T-helper 1 cell treated with Interleukin-12 subunit alpha and Interleukin-12 subunit beta and Interleukin-4 antibody, amounts not matched to agents 30 μg/mL and 1 μg/mL, for 36 hours (primary cell): Measurements from ENCODE around the gene MIER3.

Experiments
- H3K27ac Mint-ChIP-seq: one replicate; pipeline ENCODE4 v1.8.0; 2021; ENCODE audit warnings: mild to moderate bottlenecking, mixed read lengths
- H3K27me3 Mint-ChIP-seq: one replicate; pipeline ENCODE4 v1.8.0; 2021; ENCODE audit warnings: low read depth, mixed read lengths
- H3K36me3 Mint-ChIP-seq: one replicate; pipeline ENCODE4 v1.8.0; 2021; ENCODE audit warnings: low read depth, mixed read lengths
- H3K4me1 Mint-ChIP-seq: one replicate; pipeline ENCODE4 v1.8.0; 2021; ENCODE audit warnings: low read depth, mixed read lengths
- H3K4me3 Mint-ChIP-seq: one replicate; pipeline ENCODE4 v1.8.0; 2021; ENCODE audit warnings: mild to moderate bottlenecking, moderate library complexity, mixed read lengths
- H3K9me3 Mint-ChIP-seq: one replicate; pipeline ENCODE4 v1.8.0; 2021; ENCODE audit warnings: mixed read lengths

MIER3 gene

DNA sequence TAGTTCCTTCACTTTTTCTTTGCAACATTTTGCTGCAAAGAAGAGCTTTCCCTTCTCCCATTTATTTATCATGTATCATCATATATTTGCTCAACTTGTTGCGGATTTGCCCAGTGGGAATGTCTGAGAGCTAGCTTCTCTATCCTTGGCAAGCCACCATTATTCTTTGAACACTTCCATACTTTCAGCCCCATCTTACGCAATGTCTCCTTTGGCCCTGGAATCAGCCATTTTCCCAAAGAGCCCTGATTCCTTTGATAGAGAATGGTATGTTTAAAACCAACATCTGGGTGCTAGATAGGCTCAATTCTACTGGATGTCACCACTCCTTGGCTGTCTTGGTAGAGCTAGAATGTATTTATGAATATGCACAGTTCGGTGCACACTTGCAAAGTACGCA, 55.2 kb downstream of the MIER3 start:
- Mint-ChIP-seq H3K27me3 (no peaks in the 10 kb centered on the region), H3K9me3 (no peaks in the 10 kb centered on the region), H3K36me3 (peaks cover 27% of the 10 kb centered on the region), H3K4me1 (peaks cover 2% of the 10 kb centered on the region), H3K27ac (no peak overlapping the region), H3K4me3 (no peak overlapping the region)

DNA sequence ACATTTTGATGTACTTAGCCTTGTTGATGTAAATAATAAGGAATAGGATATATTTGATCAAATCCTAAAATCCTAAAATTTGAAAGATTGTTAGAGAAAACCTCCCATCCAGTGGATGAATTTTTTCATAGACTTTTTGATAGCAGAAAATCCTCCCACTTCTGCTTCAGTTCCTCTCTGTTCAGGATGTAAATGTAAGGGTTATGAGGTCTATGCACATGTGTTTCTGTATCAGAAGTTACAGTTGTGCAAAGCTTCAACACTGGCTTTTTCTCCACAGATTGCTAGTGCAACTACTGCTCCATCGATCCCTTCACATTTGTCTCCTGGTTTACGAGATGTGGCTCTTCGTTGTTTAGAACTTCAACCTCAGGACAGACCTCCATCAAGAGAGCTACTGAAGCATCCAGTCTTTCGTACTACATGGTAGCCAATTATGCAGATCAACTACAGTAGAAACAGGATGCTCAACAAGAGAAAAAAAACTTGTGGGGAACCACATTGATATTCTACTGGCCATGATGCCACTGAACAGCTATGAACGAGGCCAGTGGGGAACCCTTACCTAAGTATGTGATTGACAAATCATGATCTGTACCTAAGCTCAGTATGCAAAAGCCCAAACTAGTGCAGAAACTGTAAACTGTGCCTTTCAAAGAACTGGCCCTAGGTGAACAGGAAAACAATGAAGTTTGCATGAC, 58.5 kb downstream of the MIER3 start:
- Mint-ChIP-seq H3K36me3 (peaks cover 53% of the 10 kb centered on the region), H3K4me1 (peaks cover 6% of the 10 kb centered on the region), H3K27ac (no peak overlapping the region), H3K9me3 (no peaks in the 10 kb centered on the region), H3K4me3 (no peak overlapping the region), H3K27me3 (no peaks in the 10 kb centered on the region)

GRCh38 chr5:56881571-56881970, 70.4 kb downstream of the MIER3 start:
- peaks cover 8% of the 10 kb centered on the region for H3K4me1 Mint-ChIP-seq
- no peaks in the 10 kb centered on the region for H3K9me3 Mint-ChIP-seq
- H3K27me3 Mint-ChIP-seq: no peaks in the 10 kb centered on the region
- H3K4me3 Mint-ChIP-seq: no peak overlapping the region
- H3K36me3 Mint-ChIP-seq: peaks cover 59% of the 10 kb centered on the region
- no peak overlapping the region for H3K27ac Mint-ChIP-seq

GRCh38 chr5:56876327-56876726, 75.6 kb downstream of the MIER3 start:
- Mint-ChIP-seq H3K27ac (no peak overlapping the region), H3K9me3 (no peaks in the 10 kb centered on the region), H3K4me1 (peaks cover 10% of the 10 kb centered on the region), H3K27me3 (no peaks in the 10 kb centered on the region), H3K4me3 (no peak overlapping the region), H3K36me3 (peaks cover 59% of the 10 kb centered on the region)

DNA sequence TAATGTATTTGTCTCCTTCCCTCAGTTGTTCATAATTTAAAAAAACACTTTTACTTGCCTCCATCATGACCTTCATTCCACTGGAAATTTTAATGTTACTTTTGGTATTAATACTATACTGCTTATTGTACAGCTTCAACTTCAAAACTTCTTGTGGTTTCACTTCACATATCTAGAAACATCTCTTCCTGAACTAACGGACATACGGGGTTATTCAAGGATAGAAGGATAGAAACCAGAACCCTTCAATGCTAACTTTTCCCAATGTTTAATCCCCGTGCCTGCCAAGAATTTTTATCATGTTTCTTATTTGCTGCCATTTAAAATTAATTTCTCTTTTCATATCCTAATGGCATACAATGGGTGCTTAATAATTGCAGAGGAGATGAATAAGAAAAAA, 78.9 kb downstream of the MIER3 start:
- H3K27me3 Mint-ChIP-seq: no peaks in the 10 kb centered on the region
- no peak overlapping the region for H3K27ac Mint-ChIP-seq
- peaks cover 55% of the 10 kb centered on the region for H3K36me3 Mint-ChIP-seq

DNA sequence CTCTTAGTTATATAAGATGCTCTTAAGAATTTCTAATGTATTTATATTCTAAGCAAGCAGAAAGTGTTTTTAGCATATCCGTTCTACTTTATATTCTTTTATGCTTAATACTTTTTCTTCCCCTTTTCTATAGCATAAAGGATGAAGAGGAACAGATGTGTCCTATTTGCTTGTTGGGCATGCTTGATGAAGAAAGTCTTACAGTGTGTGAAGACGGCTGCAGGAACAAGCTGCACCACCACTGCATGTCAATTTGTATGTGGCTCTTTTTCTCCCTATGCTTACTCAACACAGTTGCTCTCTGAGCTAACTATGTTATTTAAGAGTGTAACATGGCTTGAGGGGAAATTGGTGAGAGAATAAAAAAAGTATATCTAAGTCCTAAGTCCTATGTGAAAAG, 80.1 kb downstream of the MIER3 start:
- H3K27me3 Mint-ChIP-seq: no peaks in the 10 kb centered on the region
- peaks cover 12% of the 10 kb centered on the region for H3K4me1 Mint-ChIP-seq
- no peak overlapping the region for H3K4me3 Mint-ChIP-seq
- peaks cover 48% of the 10 kb centered on the region for H3K36me3 Mint-ChIP-seq
- no peaks in the 10 kb centered on the region for H3K9me3 Mint-ChIP-seq
- no peak overlapping the region for H3K27ac Mint-ChIP-seq

More for the DNA sequence above, 78.9 kb downstream of the MIER3 start:
- H3K4me1 Mint-ChIP-seq: peaks cover 12% of the 10 kb centered on the region
- no peak overlapping the region for H3K4me3 Mint-ChIP-seq
- H3K9me3 Mint-ChIP-seq: no peaks in the 10 kb centered on the region
